GM21529 (cell line): ENCODE results near the gene SLC17A9.

Experiments used
- ATAC-seq: cut with Tn5 transposase; IDR thresholded peaks from one replicate; pipeline ENCODE4 v1.9.1; 2021; ENCODE audit not compliant: unreplicated experiment

Gene SLC17A9

DNA sequence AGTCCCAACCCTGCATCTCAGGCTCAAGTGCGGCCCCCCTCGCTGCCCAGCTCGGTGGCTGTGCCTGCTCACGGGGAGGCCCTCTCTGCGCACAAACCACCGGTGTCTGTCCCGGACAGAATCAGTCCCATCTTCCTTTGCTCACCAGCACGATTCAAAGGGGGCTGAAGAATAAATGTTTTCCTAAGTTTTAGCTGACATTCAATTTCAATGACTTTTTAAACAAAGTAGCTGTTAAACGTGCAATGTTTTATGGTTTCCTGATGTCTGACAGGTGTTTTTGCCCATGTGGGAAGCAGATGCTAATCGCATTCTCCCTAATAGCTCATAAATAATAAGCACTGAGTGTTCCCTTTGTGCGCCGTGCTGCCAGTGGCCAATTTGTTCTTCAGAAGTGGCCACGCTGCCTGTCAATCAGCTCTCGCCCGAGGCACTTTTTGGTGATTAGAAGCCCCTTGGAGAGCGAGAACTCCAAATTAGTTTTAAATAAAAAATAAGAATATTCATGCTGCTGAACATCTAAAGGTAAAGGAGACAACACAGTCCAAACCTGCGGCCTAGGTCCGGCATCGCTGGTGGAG, 28.0 kb downstream of the SLC17A9 start:
- ATAC-seq: no peak

- ATAC-seq: no peak
Observed at GRCh38 chr20:62980970-62981369, 28.5 kb downstream of the SLC17A9 start.

DNA sequence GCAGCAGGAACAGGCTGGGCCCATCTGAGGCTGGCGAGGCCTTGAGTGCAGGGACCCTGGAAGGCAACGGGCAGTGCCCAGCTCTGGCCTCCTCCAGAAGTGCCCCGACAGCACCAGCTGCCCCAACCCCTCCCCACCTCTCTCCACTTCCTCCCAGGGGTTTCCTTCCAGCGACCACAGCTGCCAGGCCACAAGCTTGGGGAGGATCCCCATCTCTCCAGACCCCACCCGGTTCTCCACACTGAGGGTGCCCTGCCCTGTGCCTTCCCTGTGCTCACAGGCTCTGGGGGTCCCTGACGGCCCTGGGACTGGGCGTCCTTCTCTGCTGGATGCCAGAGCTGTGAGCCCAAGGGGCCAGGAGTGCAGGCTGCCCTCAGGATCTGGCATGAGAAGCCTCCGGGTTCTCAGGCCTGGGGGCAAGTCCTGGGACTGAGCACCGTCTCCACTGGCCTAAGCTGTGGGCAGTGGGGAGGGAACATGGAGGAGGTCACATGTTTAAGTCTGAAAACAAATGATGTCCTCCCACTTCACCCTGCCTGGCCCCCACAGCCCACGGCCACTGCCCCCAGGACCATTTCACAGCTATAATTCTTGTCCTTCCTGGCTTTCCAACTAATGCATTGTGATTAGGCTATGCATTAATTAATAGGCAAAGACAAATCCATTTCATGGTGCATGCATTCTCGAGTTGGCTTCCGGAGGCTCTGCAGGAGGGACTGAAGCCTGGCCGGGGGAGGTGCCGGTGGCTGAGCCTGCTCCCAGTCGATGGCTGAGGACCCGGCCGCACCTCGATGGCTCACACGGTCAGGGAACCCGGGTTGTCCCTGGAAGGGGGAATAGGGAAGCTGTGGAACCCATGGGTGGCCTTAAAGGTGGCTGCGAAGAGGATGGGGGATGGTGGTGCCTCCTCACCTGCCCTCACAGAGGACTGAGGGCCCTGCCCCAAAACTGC, 29.9 kb downstream of the SLC17A9 start:
- ATAC-seq: no peak

- ATAC-seq: no peak
Observed at GRCh38 chr20:62983210-62983609, 30.7 kb downstream of the SLC17A9 start.

DNA sequence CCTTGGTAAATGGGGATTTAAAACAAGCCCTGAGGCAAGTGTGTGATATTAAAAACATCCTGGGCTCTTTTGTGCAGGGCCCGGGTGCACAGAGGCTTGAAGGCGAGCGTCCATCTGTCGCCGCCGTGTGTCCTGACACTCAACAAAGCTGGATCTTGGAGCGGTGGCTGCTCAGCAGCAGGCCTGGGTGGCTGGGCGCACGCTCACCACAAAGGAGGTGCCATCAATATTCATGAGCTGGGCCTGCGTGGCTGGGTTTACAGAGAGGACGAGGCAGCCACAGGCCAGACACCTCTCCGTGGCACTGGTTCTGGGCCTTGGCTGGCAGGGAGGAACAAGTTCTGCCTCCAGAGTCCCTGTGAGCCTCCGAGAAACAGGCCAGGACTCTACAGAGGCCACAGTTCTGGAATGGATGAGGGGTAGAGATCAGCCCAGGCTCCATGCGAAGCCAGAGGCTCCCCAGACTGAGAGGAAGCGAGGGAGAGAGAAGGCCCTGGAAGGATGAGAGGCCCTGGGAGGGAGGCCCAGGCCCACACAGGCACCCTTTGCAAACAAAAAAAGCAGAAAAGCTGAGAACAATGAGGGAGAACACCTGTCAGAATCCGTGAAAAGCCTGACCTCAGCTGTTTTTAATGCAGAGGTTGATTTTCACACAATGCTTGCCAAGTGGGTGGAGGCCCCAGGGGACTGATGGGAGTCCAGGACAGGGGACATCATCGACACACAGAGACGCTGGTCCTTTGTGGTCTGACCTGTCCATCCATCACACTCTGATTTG, 32.3 kb downstream of the SLC17A9 start:
- no peak for ATAC-seq

DNA sequence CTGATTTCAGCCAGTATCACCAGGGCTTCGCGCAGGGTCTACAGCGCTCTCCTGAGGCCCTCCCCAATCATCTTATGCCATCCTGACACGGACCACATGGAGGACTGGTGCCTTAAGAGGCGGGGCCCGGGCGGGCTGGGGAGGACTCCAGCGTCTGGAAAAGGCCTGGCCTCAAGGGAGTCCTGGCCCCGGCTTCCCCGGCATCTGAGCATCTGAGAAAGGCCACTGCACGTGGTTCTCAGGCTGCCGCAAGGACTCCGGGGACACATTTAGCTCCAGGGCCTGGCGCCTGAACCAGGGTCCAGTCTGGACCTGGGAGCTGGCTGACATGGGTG, 32.9 kb downstream of the SLC17A9 start:
- no peak for ATAC-seq

- ATAC-seq: no peak
Observed at GRCh38 chr20:62986257-62986800, 33.8 kb downstream of the SLC17A9 start.

GRCh38 chr20:62987114-62987513, 34.6 kb downstream of the SLC17A9 start:
- no peak for ATAC-seq

DNA sequence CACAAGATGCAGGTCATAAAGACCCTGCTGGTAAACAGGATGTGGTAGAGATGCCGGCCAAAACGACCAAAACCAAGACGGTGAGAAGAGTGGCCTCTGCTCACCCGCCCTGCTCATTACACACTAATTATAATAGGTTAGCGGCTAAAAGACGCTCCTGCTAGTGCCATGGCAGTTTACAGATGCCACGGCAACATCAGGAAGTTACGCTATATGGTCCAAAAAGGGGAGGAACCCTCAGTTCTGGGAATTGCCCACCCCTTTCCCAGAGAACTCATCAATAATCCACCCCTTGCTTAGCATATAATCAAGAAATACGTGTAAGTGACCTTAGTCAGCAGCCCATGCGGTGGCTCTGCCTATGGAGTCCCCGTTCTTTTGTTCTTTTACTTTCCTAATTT, 36.7 kb downstream of the SLC17A9 start:
- ATAC-seq: no peak

DNA sequence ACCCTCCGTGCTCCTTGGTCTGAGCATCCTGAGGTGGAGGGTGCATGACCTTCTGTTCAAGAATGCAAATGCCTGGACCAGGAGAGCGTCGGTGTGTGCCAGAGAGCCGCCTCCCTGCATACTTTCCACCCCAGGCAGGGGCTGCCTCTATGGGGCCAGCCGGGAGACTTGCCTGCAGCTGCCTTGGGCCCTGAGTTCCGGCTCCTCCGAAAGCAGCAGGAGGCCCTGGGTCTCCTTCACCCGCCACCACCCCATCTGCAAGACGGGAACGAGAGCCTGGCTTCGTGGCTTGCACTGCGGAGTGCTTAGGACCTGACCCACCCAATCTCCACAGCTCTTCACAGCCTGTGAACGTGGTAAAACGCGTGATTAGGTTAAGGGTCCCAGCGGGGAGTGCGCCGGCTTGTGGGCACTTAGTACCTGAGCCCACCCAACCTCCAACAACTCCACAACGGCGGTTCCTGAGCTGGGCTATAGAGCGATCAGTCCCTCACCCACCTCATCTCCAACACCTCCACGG, 37.9 kb downstream of the SLC17A9 start:
- ATAC-seq: no peak

- ATAC-seq: no peak
Observed at GRCh38 chr20:62991196-62991807, 38.8 kb downstream of the SLC17A9 start.

DNA sequence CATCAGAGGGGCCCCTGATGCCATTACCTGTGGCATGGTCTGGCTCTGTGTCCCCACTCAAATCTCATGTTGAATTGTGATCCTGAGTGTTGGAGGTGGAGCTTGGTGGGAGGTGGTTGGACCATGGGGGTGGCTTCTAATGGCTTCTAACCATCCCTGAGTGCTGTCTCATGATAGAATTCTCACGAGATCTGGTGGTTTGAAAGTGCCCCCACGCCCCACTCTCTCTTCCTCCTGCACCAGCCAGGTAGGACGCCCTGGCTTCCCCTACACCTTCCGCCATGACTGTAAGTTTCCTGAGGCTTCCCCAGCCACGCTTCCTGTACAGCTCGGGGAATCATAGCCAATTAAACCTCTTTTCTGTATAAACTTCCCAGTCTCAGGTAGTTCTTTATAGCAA, 39.4 kb downstream of the SLC17A9 start:
- ATAC-seq: no peak

- ATAC-seq: no peak
Observed at GRCh38 chr20:62993856-62994494, 41.5 kb downstream of the SLC17A9 start.

DNA sequence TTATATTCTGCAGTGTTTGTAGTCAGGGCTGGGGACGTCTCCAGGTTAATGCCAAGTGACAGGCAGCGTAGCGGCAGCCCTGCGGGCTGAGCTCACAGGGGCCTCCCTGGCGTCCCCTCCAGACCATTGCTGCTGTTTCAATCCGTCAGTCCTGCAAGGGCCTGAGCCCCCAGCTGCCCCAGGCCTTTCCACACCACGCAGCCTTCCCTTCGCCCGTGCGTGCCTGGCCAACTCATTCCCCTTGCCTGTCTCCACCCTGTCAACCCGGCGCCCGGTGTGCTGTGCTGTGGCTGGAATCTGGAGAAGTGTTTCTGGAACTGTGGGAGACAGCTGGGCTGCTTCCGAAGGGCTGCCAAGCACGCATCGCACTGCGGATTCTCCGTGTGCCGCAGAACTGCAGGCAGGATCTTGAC, 42.4 kb downstream of the SLC17A9 start:
- no peak for ATAC-seq

DNA sequence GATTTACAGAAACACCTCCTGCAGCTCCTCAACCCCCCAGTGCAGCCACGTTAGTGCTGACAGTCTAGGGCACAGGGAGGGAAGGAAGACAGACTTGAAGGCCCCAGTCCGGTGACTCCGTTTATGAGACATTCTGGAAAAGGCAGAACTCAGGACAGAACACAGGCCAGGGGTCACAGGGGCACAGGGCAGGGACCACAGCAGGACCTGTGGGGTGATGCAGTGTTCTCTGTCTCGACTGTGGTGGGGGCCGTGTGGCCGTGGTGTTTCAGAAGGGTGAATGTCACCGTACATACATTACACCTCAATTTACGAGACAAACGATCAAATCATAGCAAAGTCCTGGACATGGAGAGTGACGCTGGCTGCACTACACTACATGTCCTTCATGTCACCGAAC, 43.0 kb downstream of the SLC17A9 start:
- no peak for ATAC-seq

- no peak for ATAC-seq
Observed at GRCh38 chr20:62995898-62996595, 43.5 kb downstream of the SLC17A9 start.

- ATAC-seq: no peak
Observed at GRCh38 chr20:62996596-62996982, 44.1 kb downstream of the SLC17A9 start.

DNA sequence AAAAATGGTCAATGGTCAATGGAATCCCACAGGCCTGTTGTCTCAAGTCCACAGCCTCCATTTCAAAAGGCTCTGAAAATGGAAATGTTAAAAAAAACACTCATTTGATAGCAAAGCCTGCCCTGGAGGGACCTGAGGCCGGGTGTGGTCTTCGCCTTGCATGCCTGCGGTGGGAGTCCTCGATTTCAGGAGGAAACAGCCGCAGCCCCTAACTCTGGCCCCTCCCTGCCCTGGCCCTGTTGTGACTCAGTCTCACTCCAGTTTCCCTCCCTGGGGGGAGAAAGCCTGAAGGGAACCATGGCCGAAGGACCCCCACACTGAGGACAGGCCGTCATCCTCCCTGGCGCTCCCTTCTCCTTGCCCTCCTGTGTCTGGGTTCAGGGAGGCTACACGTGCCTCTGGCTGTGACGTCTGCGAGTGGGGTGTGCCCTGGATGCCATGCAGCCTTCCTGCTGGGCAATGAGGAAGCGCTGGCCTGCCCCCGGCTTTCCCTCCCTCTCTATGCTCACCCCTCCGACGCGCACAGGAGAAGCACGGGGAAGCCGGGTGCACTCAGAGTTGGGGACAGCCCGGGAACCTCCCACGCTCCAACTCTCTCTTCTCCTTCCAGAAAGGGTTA, 45.0 kb downstream of the SLC17A9 start:
- ATAC-seq: no peak

GRCh38 chr20:62998449-62998848, 45.9 kb downstream of the SLC17A9 start:
- ATAC-seq: no peak
